ENCODE results near the gene GINS1. TPM values are rescaled to one million over a fixed set of nuclear protein-coding genes. Genes with fewer than 3 reads are reported as not detected.

The GINS1 gene
- total RNA-seq, 1 experiment from 2014 or later, result 40.0 TPM

Other genes starting within 250 kb of the GINS1 start
- gene ENTPD6, start 212.0 kb upstream of the GINS1 start, total RNA-seq (2014; rRNA removed; shearing (Covaris generic)), result 68.3 and 71.3 TPM in 2 replicates
- 48.4 and 63.3 TPM in 2 replicates for gene PYGB, start 159.6 kb upstream of the GINS1 start, total RNA-seq (2014; rRNA removed; shearing (Covaris generic))
- gene ABHD12, start 16.8 kb upstream of the GINS1 start, total RNA-seq (2014; rRNA removed; shearing (Covaris generic)), result 22.3 and 42.9 TPM in 2 replicates
- 16.5 and 20.8 TPM in 2 replicates for gene NINL, start 177.9 kb downstream of the GINS1 start, total RNA-seq (2014; rRNA removed; shearing (Covaris generic))
- gene NANP, start 216.3 kb downstream of the GINS1 start, total RNA-seq (2014; rRNA removed; shearing (Covaris generic)), result 5.8 and 6.6 TPM in 2 replicates

Measured in G401 (cell line).